NCI-H446 treated with DMSO at 0.1 percent for 48 hours (cell line): ENCODE measurements around the gene TEKT1.
"Not testable (repeated sequence)": the region's sequence is repeated elsewhere in the genome, so short reads cannot be mapped to it uniquely, and the experiment has no call there.

Experiments
- DNase-seq: peaks from one replicate; lab custom pipeline; 2025; lab: John Stamatoyannopoulos, UW

The TEKT1 gene

DNA sequence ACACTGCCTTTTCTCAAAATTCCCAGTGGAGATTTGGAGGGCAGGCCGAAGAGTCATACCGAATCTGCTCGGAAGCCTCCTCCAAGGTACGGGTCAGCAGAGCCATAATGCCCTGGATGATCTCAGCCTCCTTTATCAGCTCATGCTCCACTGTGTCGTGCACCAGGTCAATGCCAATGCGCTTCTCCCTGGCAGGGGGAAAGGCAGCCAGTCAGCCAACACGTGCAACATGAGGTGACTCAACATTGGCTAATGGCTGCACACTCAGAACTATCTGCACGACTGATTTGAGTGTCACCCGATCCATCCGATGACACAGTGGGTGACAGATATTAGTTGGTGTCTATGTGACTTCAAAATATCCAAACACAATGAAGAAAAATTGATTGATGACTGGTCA lies 15.8 kb downstream of the TEKT1 start:
- no peak for DNase-seq

DNA sequence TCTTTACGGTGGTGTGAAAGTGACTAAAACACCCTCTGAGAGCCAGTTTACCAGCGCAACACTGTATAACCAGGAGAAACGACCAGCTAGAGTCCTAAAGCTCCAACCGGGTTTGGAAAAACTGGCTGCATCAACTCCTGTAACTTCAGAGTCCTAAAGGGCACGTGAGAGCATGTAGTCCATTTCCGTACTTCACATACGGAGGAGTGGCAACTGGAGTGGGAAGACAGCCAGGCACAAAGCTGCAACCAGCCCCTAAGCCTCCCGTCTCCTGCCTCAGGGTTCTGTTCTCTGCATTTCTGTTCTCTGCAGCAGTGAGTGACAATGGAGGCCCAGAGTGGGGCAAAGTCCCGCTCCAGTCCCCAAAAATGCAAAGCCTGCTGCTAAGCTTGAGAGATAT lies 19.2 kb downstream of the TEKT1 start:
- DNase-seq: no peak

DNA sequence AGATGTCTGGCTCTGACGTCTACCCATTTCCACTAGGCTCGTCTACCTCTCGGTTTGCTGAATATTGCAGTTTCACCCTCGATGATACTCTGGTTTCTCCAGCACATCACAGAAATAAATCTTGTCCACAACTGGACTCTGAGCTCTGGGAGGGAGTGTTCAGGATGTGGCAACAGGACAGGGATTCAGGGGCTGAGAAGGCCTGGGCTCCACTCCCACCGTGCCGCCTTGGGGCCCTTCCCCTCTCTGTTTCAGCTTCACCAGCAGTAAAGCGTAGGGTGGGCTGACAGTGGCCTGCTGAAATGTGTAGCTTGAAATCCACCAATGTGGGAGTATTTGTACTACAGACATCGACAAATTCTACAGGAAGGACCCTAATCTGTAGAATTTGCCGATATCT lies 20.0 kb downstream of the TEKT1 start:
- DNase-seq: no peak

DNA sequence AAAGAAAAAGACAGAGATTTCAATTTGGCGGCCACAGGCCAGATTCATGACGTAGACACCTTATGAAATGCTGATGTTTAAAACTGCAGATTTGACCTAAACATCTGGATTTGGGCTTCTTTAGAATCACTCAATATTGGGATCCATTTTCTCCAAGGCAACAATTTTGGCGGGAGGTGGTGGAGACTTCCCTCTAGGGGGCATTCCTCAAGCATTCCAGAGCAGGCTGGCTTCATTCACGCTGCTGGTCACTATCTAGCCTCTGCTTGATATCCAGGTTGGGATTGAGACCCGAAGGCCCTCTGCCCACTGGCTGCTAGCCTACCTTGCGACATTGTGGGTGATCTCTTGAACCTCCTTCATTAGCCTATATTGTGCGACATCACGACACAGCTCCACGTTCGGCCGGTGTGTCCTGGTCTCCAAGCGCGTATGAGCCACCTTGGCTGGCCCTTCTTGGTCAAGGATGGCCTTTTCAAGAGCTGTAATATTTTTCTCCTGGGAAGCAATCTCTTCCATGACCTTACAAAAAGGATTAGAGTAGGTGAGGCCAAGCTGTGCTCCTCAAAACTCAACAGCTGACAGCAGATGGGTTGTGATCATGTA lies 31.0 kb downstream of the TEKT1 start:
- DNase-seq: no peak

DNA sequence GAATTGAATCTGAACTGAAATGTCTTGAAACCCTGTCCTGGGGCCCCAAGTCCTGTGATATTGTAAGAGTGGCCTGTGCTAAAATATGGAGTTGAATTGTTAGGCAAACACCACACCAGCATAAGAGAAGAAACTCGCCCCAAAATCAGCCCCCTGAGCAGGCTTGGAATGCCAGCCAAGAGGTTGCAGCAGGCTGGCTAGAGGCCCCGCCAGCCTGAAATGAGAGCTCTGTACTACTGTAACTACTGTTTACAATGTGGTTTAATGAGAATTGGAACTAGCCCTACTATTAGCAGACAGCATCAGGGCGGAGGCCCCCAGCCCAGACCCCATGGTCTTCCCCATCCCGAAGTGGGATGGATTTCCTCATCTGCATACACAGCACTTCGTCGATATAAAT lies 31.8 kb downstream of the TEKT1 start:
- DNase-seq: no peak

DNA sequence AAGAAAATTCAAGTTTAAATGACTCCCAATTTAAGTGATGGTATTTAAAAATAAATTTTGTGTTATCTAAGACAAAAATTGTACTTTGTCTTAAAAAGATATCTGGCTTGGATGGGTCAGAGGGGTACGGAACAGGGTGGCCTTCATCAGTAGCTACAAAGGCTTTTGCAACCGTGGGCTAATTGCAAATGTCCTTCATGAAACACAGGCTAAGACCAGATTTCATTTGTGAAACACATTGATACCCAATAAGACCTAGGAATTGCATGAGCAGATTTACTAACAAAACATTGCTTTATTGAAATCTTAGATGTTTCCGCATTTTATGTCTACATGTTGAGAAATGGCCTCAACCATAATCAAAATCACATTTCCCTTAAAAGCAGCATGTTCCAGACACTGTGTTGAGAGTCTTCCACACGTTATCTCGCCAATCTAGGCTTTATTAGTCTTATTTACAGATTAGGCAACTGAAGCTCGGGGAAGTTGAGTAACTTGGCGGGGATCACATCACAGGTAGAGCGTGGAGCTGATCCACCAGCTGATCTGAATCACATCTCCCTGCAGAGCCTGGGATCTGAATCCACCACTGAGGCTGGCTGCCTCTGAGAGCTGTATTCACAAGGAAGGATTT lies 33.7 kb downstream of the TEKT1 start:
- no peak for DNase-seq

DNA sequence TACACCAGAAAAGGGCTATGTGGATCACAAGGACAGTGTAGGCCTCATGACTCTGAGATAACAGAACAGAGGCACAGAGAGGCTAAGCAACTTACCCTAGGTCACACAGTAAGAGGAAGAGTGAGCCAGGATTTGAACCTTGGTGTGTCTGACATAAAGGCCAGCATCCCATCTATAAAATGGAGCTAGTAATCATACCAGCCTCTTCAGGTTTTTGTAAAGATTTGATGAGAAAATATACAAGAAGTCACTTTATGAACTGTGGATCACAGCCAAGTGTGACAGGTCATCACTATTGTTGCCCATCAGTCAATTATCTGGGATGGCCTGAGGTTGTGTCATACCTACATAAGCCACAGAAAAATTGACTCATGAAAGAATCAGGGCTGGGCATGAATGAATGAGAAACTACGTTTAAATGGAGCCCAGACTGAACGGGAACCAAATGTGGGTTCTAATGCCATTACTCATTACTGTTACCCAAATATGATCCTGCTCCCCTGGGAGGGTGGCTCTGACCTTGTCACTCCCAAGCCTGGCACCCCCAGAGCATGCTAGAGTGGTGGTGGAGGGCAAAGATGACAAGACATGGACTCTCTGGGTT lies 34.5 kb downstream of the TEKT1 start:
- no peak for DNase-seq

DNA sequence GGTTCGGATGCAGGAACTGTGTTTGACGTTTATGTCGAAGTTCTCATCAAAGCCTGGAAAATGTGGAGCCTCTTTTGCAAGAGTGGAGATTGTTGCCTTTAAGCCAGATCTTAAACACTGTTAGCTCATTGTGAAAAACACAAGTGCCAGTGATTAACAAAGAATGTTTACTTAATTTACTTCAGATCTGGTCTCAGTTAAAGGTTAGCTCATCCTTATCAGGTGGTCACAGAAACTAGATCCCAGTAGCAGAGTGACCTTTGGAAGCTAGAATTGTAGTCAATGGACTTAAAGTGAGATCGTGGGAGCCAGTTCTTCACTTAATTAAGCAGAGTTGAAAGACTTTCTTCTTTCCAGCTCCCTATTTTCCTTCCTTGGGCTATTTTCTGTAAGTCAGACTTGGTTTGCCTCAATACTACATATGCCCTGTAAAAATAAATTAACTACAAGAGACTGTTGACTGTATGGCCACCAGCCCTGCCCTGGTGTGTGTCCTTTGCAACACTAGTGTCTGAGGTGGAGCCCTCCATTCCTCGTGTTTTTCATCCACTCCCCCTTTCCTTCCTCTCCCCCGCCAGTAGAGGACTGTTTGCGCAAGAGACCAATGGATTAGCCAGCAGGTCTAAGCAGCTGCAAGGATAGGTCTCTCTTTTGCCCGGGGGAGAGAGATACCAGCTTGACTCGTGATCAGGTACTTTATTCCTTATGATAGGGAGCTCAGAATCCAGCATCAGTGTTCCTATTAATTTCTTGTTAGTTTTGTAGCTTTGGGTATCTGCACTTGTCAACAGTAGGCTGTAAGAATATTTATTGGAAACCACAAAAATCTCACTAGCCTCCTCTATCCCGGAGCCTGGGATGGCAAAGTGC lies 35.3 kb downstream of the TEKT1 start:
- DNase-seq: no peak

DNA sequence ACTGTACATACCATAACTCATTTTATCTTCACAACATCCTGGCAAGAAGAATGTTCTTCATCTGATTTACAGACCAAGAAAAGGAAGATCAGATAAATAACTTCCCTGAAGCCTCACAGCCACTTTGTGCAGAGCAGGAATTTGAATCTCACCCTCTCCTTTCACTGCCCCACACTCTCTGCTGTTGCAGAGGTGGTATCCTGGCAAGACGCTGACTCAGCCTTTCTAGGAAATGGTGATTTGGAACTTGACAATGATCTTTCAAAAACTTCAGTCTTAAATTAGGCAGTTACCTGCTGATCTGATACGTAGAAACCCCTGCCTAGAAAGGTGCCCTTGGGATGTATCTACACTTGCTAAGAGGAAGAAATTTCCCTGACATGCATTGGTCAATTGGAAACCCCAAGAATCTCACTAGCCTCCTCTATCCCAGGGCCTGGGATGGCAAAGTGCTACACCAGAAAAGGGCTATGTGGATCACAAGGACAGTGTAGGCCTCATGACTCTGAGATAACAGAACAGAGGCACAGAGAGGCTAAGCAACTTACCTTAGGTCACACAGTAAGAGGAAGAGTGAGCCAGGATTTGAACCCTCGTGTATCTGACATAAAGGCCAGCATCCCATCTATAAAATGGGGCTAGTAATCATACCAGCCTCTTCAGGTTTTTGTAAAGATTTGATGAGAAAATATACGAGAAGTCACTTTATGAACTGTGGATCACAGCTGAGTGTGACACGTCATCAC lies 37.6 kb downstream of the TEKT1 start:
- no peak for DNase-seq

DNA sequence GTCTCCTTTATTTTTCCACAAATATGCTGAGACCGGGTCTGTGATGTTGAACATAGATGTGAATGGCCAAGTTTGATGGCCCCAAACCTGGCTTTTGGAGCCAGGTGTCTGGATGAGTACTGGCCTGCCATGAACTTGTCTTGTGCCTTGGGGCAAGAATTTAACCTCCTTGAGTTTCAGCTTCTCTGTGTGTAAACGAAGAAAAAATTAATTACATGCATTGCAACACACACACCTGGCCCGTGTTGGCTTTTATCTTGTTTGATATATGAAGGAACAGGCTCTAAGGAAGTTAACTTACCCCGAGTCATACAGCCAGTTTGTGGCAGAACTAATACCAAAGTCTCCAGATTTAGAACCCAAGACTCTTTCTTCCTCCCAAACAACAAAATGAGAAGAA lies 42.4 kb downstream of the TEKT1 start:
- DNase-seq: no peak

DNA sequence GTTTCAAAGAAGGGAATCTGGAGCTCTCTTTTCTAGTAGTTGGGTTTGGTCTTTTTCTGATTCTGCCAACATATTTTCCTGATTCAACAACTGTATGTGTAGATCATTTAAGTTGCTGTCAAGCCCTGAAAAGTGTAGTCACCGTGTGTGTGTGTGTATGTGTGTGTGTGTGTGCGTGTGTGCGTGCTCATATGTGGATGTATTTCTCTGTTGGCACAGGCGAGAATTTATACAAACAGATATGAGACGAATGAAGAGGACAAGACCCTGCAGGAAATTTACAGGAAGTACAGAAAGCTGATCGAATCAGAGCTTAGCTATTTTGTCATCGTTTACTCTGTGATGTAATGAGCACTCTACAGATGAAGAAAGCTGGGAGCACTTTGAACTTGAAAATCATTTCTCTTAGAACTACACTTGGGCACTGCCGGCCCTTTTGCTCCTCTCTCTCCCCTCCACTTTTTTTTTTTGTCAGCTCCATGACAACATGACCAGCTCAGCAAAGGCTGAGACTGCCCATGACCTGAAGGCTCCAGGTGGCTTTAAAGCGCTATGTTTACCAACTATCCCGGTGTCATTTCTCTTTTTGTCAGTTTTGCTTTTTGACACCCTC lies 44.3 kb downstream of the TEKT1 start:
- DNase-seq: no peak

DNA sequence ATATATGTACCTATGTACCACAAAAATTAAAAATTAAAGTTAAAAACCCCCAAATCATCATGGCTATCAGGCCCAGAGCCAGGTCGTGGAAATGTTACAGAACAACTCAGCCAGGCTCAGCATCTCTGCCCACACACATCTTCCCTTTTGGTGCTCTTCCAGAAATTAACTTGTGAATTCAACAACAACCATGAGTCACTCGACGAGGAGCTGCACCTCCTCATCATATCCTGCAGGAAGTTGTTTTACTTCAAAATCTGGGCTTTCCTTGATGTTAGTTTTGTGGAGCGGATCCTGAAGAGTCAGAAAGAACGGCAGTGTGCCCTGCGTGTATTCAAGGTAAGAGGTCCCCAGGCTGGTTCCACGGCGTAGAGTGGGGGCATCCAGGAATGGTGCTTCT lies 44.9 kb downstream of the TEKT1 start:
- DNase-seq: no peak

DNA sequence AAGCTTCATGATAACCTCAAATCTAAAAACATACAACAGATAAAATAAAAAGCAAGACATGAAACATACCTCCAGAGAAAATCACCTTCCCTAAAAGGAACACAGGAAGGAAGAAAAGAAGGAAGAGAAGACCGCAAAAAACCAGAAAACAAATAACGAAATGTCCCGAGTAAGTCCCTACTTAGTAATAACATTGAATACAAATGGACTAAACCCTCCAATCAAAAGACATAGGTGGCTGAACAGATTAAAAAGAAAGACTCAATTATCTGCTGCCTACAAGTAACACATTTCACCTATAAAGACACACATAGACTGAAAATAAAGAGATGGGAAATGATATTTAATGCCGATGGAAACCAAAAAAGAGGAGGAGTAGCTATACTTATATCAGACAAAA lies 49.3 kb downstream of the TEKT1 start:
- no peak for DNase-seq

DNA sequence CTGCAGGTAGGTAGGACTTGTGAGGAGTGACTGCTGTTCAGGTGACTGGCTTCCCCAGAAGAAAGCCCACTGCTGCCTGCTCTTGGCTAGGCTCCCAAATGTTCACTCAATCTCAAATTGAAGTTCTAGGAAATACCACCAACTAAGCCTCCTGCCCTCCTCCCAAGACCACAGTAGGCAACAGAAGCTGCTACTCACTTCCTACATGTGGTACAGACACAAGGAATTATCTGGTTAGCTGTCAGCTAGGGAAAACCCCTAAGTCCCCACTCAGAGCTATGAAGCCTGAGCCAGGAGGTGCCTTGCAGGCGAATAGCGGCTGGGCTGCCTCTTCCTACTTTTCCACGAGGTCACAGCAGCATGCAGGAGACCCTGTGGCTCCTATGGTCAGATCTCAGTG lies 50.6 kb downstream of the TEKT1 start:
- DNase-seq: no peak

DNA sequence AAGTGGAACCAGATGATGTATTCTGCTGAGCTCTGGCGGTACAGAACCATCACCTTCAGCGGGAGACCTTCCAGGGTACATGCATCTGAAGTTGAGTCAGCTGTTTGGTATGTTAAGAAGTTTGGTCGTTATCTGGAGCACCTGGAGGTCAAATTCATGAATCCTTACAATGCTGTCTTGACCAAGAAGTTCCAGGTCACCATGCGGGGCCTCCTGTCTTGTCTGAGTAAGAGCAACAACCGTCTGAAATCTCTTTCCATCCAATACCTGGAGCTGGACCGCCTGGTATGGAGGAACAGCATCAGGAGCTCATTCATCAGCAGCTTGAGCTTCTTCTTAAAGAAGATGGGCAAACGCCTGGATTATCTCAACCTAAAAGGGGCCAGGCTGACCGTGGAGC lies 51.5 kb downstream of the TEKT1 start:
- no peak for DNase-seq

DNA sequence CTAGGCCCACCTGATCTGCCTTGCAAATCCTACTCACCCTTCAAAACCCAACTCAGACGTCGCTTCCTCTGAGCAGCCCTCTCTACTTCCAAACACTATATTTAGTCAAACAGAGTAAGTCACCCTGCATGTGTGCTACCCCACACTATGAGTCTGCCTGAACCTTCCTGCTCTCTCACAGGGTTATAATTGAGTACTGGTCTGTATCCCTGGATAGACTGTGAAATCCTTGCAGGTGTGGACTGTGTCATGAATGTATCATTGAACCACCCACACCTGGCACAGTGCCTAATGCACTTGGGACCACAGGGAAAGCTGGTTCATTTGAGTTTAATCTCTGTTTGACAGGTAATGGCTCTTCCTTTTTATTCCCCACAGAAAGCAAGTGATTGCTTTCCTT lies 52.1 kb downstream of the TEKT1 start:
- DNase-seq: no peak

DNA sequence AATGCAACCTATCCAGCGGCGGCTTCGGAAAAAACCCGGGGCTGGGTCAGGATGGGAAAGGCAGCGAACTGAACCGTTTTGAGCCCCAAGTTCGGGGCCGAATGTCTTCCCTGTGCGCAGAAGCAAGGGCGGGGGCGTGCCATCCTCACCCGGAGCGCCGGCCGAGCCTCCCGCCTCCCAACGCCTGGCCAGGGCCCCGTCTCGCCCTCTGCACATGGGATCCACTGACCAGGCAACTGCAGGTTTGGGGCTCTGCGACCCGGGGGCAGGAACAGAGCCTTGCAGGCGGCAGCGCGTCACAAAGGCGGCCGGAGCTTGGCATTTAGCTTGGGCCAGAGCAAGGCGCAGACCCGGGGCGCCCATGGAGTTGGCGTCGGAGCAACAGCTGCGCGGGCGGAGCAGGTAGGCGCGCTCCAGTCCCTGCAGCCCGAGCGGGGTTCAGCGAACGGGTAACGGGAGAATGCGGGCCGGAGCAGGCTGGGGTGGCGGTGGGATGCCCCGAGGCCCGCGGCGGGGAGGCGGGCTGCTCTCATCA lies 55.6 kb downstream of the TEKT1 start, which contains the start of gene FBXO39:
TSS of gene FBXO39 (plus strand) at position 345 of the 535 bp plus-strand sequence. CDS start 3,654 bp downstream, outside the sequence.
- DNase-seq: no peak

DNA sequence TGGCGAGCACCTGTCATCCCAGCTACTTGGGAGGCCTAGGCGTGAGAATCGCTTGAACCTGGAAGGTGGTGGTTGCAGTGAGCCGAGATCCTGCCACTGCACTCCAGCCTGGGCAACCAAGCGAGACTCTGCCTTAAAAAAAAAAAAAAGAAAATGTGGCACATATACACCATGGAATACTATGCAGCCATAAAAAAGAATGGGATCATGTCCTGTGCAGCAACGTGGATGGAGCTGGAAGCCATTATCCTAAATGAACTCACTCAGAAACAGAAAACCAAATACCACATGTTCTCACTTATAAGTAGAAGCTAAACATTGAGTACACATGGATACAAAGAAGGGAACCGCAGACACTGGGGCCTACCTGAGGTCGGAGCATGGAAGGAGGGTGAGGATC lies 56.6 kb downstream of the TEKT1 start:
- not testable (repeated sequence) for DNase-seq

DNA sequence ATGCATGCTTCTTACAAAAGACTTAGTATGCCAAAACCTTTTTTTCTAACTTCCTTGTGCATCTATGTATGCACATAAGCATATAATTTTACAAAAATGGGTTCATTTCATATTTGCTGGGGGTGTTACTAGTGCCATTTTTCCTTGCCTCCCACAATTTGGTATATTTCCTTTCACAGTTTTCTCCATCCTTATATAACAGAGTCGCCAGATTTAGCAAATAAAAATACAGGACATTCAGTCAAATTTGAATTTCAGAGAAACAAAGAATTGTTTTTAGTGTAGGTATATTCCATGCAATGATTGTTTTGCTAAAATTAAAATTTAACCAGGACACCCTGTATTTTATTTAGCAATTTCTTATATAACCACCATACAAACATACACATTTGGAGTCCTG lies 59.5 kb downstream of the TEKT1 start:
- no peak for DNase-seq

DNA sequence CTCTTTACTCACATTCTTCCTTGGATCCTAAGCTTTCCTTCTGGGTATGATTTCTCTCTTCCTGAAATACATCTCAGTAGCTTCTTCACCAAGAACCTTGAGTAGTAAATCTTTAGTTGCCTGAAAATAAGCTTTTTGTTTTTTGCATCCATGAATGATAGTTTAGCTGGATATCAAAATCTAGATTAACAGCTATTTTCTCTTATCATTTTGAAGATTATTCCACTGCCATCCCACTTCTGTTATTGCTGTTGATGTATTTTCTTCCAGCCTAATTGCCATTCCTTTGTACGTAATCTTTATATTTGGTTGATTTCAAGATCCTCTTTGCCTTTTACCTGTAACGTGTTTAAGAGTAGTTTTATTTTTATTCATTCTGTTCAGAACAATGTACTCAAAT lies 63.1 kb downstream of the TEKT1 start:
- DNase-seq: no peak

DNA sequence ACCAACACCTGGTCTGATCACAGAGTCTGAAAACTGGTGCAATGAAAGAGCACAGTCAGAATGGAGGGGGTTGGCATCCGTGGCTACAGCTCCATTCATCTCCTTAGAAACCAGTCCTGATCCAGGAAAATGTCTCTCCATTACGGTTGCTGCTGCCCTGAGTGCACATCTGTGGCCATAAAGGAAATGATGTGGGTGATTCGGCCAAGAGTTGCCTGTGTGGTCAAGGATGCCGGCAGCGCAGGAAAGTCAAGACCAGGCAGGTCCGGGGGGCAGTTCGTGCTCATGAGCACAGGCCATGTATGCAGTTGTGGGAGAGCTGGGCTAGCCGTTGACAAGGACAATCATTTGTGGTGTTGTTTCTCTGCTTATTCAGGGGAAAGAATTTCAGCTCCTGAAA lies 69.8 kb downstream of the TEKT1 start:
- DNase-seq: no peak
